Gastroesophageal sphincter (tissue), 4 donors: Measurements from ENCODE around the gene SDC4. TPM values are rescaled to one million over a fixed set of nuclear protein-coding genes. Genes with fewer than 3 reads are reported as not detected.

Experiments
- ATAC-seq: fragments of 150-250 bp; one replicate; pipeline ENCODE4 v1.9.1; 2016; ENCODE audit warnings: mild to moderate bottlenecking, moderate library complexity
- H3K27ac ChIP-seq, 4 donors: fragments of 200-600 bp; sonication (generic) in 3 of 4; 1 replicate in 3 of 4; 2 replicates in 1 of 4; pipeline ENCODE4 v1.5.1; 2016 to 2019
- H3K27me3 ChIP-seq: fragments of 200-600 bp; sonication (generic); one replicate; pipeline ENCODE4 v1.5.1; 2019
- H3K36me3 ChIP-seq, 2 donors: fragments of 200-600 bp; sonication (generic); one replicate each; pipeline ENCODE4 v1.5.1; 2019; ENCODE audit warnings: control low read depth in 1 of 2
- H3K4me1 ChIP-seq, 3 donors: fragments of 200-600 bp; sonication (generic); 1 replicate in 2 of 3; 2 replicates in 1 of 3; pipeline ENCODE4 v1.5.1; 2016 to 2019; ENCODE audit warnings: control low read depth in 2 of 3
- H3K4me3 ChIP-seq, 2 donors: fragments of 200-600 bp; sonication (generic); one replicate each; pipeline ENCODE4 v1.5.1; 2019; ENCODE audit warnings: mild to moderate bottlenecking in 1 of 2, moderate library complexity in 1 of 2
- H3K9me3 ChIP-seq, 3 donors: fragments of 200-600 bp; sonication (generic); one replicate each; pipeline ENCODE4 v1.5.1; 2017 to 2019; ENCODE audit warnings: control low read depth in 2 of 3
- EP300 ChIP-seq: sonication (generic); formaldehyde crosslinking; IDR thresholded peaks from one replicate; pipeline ENCODE4 v1.6.1; 2017; ENCODE audit warnings: antibody characterized with exemption, mild to moderate bottlenecking
- POLR2A ChIP-seq, 2 donors: fragments of 450-650 bp; IDR thresholded peaks; one replicate each; pipeline ENCODE4 v1.6.1; 2017; ENCODE audit warnings: antibody characterized with exemption in 2 of 2, mild to moderate bottlenecking in 2 of 2, moderate library complexity in 1 of 2
- POLR2AphosphoS5 ChIP-seq: sonication (generic); formaldehyde crosslinking; IDR thresholded peaks from one replicate; pipeline ENCODE4 v1.6.1; 2017; ENCODE audit warnings: antibody characterized with exemption
- WGBS, 2 donors: methylation state at CpG; one replicate each; pipeline ENCODE4 v1.1.5; 2018; ENCODE audit warnings: low coverage in 1 of 2; 5-methylcytosine and 5-hydroxymethylcytosine counted together
- total RNA-seq, 4 donors: library from RNA; depleted of rRNA; stranded (reverse); fragments of >200 nt; gene quantifications; one replicate each; pipeline ENCODE4 v1.1.0, GENCODE V29; 2016
- TF ChIP-seq, protein P1 (sequence below), 4 experiments: fragments of 200-600 bp in 2 of 4; fragments of 450-650 bp in 2 of 4; sonication (generic) in 1 of 4; IDR thresholded peaks; one replicate each; pipeline ENCODE4 v1.5.1; 2017 to 2019; ENCODE audit warnings: antibody characterized with exemption in 4 of 4, mild to moderate bottlenecking in 2 of 4, moderate library complexity in 2 of 4

The SDC4 gene
- total RNA-seq, 4 donors from 2014 or later, result 75.1 to 182 (median 84.2) TPM

DNA sequence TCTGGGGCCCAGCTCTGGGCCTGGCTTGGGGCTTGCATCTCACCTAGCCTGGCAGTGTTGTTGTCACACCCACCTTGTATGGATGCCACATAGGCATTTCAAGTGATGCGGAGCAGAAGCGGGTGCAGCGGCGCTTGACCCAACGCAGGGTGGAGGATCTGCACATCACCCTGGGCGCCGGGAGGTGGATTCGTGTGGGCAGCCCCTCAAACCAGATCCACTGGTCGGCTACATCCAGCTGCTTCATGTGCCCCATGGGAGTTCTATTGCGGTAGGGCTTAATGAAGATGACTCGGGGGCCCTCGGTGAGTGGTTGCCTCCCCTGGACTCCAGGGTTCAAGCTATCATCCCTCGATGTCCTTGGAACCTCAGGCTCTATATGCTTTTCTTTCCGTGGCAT is 26.7 kb upstream of the SDC4 start:
- no peaks in the 10 kb centered on the region for H3K27me3 ChIP-seq
- H3K9me3 ChIP-seq, result no peaks in the 10 kb centered on the region
- peaks cover 0 to 13% of the 10 kb centered on the region in 2 donors for H3K36me3 ChIP-seq
- H3K27ac ChIP-seq, result peak overlapping the region in 1 of 4 donors; percentile 87
- WGBS, 2 donors, result 98% methylated on average over 7 of the region's 14 CpGs; no CpG with 5 or more reads in 1 of the 2 donors
- no peak overlapping the region for H3K4me3 ChIP-seq
- no peak for TF ChIP-seq POLR2AphosphoS5
- TF ChIP-seq EP300, result no peak
- TF ChIP-seq, protein P1, sequence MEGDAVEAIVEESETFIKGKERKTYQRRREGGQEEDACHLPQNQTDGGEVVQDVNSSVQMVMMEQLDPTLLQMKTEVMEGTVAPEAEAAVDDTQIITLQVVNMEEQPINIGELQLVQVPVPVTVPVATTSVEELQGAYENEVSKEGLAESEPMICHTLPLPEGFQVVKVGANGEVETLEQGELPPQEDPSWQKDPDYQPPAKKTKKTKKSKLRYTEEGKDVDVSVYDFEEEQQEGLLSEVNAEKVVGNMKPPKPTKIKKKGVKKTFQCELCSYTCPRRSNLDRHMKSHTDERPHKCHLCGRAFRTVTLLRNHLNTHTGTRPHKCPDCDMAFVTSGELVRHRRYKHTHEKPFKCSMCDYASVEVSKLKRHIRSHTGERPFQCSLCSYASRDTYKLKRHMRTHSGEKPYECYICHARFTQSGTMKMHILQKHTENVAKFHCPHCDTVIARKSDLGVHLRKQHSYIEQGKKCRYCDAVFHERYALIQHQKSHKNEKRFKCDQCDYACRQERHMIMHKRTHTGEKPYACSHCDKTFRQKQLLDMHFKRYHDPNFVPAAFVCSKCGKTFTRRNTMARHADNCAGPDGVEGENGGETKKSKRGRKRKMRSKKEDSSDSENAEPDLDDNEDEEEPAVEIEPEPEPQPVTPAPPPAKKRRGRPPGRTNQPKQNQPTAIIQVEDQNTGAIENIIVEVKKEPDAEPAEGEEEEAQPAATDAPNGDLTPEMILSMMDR (IDR thresholded peaks at IDR 0.05), result no peak
- no peak for TF ChIP-seq POLR2A (IDR thresholded peaks at IDR 0.05)
- ATAC-seq, result no peak
- H3K4me1 ChIP-seq, result peaks cover 0 to 26% (median 6%) of the 10 kb centered on the region in 3 donors

DNA sequence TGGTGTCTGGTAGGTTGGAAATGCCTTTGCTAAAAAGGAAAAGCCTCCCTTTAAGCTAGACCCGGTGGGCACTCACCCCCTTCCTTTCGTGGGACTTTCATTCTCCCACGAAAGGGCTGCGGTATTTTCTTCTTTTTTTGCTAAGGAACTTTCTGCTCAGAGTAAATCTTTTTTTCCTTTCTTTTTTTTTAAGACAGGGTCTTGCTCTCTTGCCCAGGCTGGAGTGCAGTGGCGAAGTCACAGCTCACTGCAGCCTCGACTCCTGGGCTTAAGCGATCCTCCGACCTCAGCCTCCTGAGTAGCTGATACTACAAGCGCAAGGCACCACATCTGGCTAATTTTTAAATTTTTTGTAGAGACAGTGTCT is 25.9 kb upstream of the SDC4 start:
- H3K36me3 ChIP-seq, result peaks cover 0 to 19% of the 10 kb centered on the region in 2 donors
- peak overlapping the region in 1 of 2 donors; percentile 57 for H3K4me3 ChIP-seq
- no peak for ATAC-seq
- no peaks in the 10 kb centered on the region for H3K27me3 ChIP-seq
- TF ChIP-seq POLR2A (IDR thresholded peaks at IDR 0.05) (no peak), EP300 (no peak), POLR2AphosphoS5 (no peak)
- peak overlapping the region in 3 of 4 donors; percentile 80 to 87 (median 84) for H3K27ac ChIP-seq
- H3K4me1 ChIP-seq, result peaks cover 0 to 26% (median 6%) of the 10 kb centered on the region in 3 donors
- no peaks in the 10 kb centered on the region for H3K9me3 ChIP-seq
- 12 to 56% methylated on average over 3 to 9 of the region's 9 CpGs for WGBS, 2 donors

DNA sequence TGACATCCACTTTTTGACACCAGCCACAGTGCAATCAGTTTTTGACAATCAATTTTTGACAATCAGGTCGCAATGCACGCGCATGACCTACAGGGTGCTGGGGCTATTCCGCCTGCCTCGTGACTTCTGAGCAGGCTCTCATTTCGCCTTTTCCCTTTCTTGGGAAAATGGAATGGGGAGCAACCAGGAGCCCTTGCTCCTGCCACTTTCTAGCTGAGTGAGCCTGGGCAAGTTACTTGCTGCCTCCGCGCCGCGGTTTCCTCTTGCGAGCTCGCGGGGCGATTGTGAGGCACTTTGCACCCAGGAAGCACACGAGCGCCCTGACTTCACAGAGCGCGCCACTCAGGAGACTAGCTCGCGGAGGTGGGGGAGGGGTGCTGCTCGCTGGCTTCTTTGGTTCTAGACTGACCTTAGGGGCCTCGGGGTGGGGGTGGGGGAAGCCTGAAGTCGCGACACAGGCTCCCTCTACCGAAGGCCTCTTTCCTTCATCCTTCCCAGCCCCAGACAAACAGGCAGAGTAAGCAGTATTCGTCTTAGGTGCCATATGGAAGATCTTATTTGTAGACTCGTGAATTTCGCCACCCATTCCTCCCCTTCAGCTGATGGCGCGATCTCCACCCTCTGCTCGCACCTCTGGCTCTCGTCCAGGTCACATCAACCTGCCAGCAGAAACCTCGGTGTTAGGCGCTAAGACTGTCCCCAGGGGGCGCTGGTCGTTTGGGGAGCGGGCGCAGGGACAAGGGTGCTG is 25.3 kb upstream of the SDC4 start:
- WGBS, 2 donors, result 8% methylated on average over 13 of the region's 38 CpGs; no CpG with 5 or more reads in 1 of the 2 donors
- TF ChIP-seq POLR2A (IDR thresholded peaks at IDR 0.05) (no peak), EP300 (no peak), POLR2AphosphoS5 (peak; percentile 77)
- TF ChIP-seq, protein P1 (IDR thresholded peaks at IDR 0.05), result peak; percentile 68 to 94 (median 94)
- peak overlapping the region; percentile 60 to 87 (median 82) for H3K27ac ChIP-seq
- H3K4me3 ChIP-seq, result peak overlapping the region; percentile 44 to 57
- peaks cover 0 to 25% of the 10 kb centered on the region in 2 donors for H3K36me3 ChIP-seq
- H3K27me3 ChIP-seq, result no peaks in the 10 kb centered on the region
- peak; percentile 93 for ATAC-seq
- no peaks in the 10 kb centered on the region for H3K9me3 ChIP-seq
- H3K4me1 ChIP-seq, result peaks cover 0 to 26% (median 6%) of the 10 kb centered on the region in 3 donors

DNA sequence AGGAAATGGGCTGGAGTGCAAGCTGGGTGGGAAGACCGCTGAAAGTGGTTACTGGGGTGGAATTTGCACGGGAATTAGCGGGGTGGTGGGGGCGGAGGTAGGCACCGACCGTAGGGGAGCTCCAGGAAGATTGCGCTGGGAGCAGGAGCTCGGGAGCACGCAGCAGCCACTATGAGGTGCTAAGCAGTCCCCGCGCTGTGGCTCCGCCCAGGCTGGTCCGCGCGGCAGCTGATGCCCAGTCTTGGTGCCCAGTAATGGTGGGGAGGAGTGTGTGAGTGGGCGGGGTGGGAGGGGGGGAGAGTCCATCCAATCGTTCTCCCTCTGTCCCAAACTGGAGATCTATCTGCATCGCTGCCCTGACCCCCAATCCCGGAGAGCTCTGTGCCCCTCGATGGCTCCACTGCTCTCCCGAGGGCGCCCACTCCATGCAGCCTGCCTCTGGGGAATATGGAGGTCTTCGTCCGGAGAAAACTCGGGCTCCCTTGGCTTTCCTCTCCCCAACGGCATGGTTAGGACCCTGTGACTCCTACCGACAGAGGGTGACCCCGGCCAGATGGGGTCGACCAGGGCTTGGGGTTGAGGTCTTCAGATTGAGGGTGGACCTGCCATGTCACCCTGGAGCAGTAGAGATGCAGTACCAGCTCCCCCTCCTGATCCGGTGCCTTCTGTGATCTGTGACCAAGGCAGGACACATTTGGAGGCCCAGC is 24.6 kb upstream of the SDC4 start:
- H3K27me3 ChIP-seq, result no peaks in the 10 kb centered on the region
- H3K4me1 ChIP-seq, result peaks cover 0 to 27% (median 6%) of the 10 kb centered on the region in 3 donors
- WGBS, 2 donors, result 38 to 39% methylated on average over 7 to 10 of the region's 30 CpGs
- peak; percentile 44 for ATAC-seq
- H3K27ac ChIP-seq, result peak overlapping the region; percentile 60 to 87 (median 82)
- no peak for TF ChIP-seq EP300
- no peak for TF ChIP-seq POLR2AphosphoS5
- TF ChIP-seq, protein P1 (IDR thresholded peaks at IDR 0.05), result no peak
- no peak for TF ChIP-seq POLR2A (IDR thresholded peaks at IDR 0.05)
- peak overlapping the region in 1 of 2 donors; percentile 57 for H3K4me3 ChIP-seq
- no peaks in the 10 kb centered on the region for H3K9me3 ChIP-seq
- peaks cover 0 to 32% of the 10 kb centered on the region in 2 donors for H3K36me3 ChIP-seq

DNA sequence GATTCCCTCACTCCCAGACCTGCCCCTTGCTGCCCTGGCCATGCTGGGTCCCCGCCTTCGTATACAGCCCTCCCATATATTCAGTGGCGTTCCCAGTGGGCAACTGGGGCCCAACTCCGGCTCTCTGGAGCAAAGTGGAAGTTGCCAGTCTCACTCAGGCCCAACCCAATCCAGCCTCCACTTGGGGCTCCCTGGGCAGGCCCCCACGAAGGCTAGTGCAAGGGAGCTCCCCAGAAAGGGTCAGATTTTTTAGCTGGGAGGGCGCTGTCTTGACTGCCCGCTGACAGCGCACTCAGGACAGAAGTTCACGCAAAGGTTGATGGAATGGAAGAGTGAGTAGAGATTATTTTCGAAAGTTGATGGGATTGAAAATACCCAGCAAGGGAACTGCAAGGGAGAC is 24.0 kb upstream of the SDC4 start:
- Histone ChIP-seq H3K4me3 (no peak overlapping the region), H3K27me3 (no peaks in the 10 kb centered on the region), H3K27ac (peak overlapping the region in 3 of 4 donors; percentile 80 to 87 (median 84)), H3K36me3 (peaks cover 0 to 38% of the 10 kb centered on the region in 2 donors), H3K4me1 (peaks cover 0 to 33% (median 6%) of the 10 kb centered on the region in 3 donors), H3K9me3 (no peaks in the 10 kb centered on the region)
- TF ChIP-seq, protein P1 (IDR thresholded peaks at IDR 0.05), result no peak
- TF ChIP-seq POLR2AphosphoS5, result no peak
- no peak for TF ChIP-seq POLR2A (IDR thresholded peaks at IDR 0.05)
- no peak for TF ChIP-seq EP300
- WGBS, 2 donors, result 50 to 79% methylated on average over 1 to 6 of the region's 10 CpGs
- no peak for ATAC-seq
